Measurements from ENCODE around the gene TTR.

- TF ChIP-seq, protein P1, sequence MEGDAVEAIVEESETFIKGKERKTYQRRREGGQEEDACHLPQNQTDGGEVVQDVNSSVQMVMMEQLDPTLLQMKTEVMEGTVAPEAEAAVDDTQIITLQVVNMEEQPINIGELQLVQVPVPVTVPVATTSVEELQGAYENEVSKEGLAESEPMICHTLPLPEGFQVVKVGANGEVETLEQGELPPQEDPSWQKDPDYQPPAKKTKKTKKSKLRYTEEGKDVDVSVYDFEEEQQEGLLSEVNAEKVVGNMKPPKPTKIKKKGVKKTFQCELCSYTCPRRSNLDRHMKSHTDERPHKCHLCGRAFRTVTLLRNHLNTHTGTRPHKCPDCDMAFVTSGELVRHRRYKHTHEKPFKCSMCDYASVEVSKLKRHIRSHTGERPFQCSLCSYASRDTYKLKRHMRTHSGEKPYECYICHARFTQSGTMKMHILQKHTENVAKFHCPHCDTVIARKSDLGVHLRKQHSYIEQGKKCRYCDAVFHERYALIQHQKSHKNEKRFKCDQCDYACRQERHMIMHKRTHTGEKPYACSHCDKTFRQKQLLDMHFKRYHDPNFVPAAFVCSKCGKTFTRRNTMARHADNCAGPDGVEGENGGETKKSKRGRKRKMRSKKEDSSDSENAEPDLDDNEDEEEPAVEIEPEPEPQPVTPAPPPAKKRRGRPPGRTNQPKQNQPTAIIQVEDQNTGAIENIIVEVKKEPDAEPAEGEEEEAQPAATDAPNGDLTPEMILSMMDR (IDR thresholded peaks at IDR 0.05) = no peak
- no peak for TF ChIP-seq POLR2A (IDR thresholded peaks at IDR 0.05)
- TF ChIP-seq EP300 (IDR thresholded peaks at IDR 0.05) = no peak
Observed at GRCh38 chr18:31612124-31612523, 20.4 kb downstream of the TTR start.
